H1 (cell line): ENCODE results near the gene ALOX5. TPM values are rescaled to one million over a fixed set of nuclear protein-coding genes. Genes with fewer than 3 reads are reported as not detected.

Source experiments
- CBX5 ChIP-seq: fragments of 300-800, 300-1000 bp; sonication (generic); IDR thresholded peaks from 2 replicates; pipeline ENCODE4 v1.7.1; 2016; ENCODE audit warnings: antibody characterized with exemption, low read length, low read depth
- CEBPB ChIP-seq: IDR thresholded peaks from 2 replicates; pipeline ENCODE4 v1.6.1; 2012; ENCODE audit warnings: low read depth, low read length
- CTBP2 ChIP-seq: IDR thresholded peaks from 2 replicates; pipeline ENCODE4 v1.7.0; 2011; ENCODE audit warnings: borderline replicate concordance, mild to moderate bottlenecking, moderate library complexity, mixed read lengths, low read length; ENCODE audit not compliant: insufficient read depth, insufficient read length
- GABPA ChIP-seq: IDR thresholded peaks from 2 replicates; pipeline ENCODE4 v1.6.1; 2011; ENCODE audit warnings: mild to moderate bottlenecking, low read length, moderate library complexity, borderline replicate concordance; ENCODE audit not compliant: insufficient read depth
- RXRA ChIP-seq: IDR thresholded peaks from 2 replicates; pipeline ENCODE4 v1.6.1; 2011; ENCODE audit warnings: low read depth, mild to moderate bottlenecking, low read length, moderate library complexity; ENCODE audit not compliant: insufficient read depth
- SP1 ChIP-seq: IDR thresholded peaks from 2 replicates; pipeline ENCODE4 v1.6.1; 2011; ENCODE audit warnings: low read depth, low read length
- ZNF274 ChIP-seq: IDR thresholded peaks from 2 replicates; pipeline ENCODE4 v1.7.0; 2012; ENCODE audit warnings: low read length, borderline replicate concordance; ENCODE audit errors: extremely low read depth
- polyA plus RNA-seq, 7 experiments: library from polyadenylated mRNA; depleted of rRNA in 3 of 7; stranded (reverse) in 5 of 7; unstranded in 2 of 7; fragments of >200 nt in 5 of 7; fragments of 200-250 nt in 2 of 7; gene quantifications; 1 replicate in 5 of 7; 2 replicates in 1 of 7; 4 replicates in 1 of 7; pipeline versions ENCODE4 v1.2.1 to v1.2.3, GENCODE V29; 2011 to 2013; ENCODE audit warnings: missing spikeins in 2 of 7, mixed read lengths in 2 of 7
- total RNA-seq: library from RNA; stranded (reverse); fragmentation: NEBNext Ultra II Directional; extraction: Animal tissue kit (Norgen Biotek cat#: 25700); gene quantifications from 2 replicates; pipeline ENCODE4 v1.2.1, GENCODE V29; 2021
- TF ChIP-seq, protein P1 (sequence below): IDR thresholded peaks from 2 replicates; pipeline ENCODE4 v1.6.1; 2012; ENCODE audit warnings: inconsistent platforms

The ALOX5 gene
- total and polyA plus RNA-seq, 2 of the 8 experiments (the other 6 are each of a cell fraction or from before 2014, with no cell fraction given), result 1.6 to 3.8 TPM

DNA sequence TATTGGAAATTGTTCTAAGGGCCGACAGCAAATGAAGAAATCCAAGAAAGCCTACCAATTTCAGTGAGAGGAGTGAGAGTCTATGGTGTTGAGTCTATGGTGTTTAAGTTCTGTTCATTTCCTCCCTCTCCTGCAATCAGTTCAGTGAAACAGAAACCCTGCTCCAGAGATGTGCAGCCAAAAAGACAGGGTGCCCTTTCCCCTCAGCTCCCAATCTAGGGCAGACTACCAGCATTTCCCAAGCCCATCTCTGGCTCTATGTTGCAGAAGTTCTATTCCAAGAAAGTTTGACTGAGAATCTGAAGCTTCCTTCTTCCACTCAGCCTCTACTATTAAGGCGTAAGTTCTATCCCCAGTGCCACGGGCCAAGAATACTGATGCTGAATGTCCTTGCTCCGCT, 18.5 kb upstream of the ALOX5 start (continued):
- TF ChIP-seq, protein P1, sequence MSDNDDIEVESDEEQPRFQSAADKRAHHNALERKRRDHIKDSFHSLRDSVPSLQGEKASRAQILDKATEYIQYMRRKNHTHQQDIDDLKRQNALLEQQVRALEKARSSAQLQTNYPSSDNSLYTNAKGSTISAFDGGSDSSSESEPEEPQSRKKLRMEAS, result no peak
- TF ChIP-seq CTBP2 (no peak), ZNF274 (no peak), CBX5 (no peak), RXRA (no peak), CEBPB (no peak), SP1 (no peak), GABPA (no peak)
